ENCODE measurements around the gene KRT82.
"Not testable (repeated sequence)": the region's sequence is repeated elsewhere in the genome, so short reads cannot be mapped to it uniquely, and the experiment has no call there.

KRT82 gene

DNA sequence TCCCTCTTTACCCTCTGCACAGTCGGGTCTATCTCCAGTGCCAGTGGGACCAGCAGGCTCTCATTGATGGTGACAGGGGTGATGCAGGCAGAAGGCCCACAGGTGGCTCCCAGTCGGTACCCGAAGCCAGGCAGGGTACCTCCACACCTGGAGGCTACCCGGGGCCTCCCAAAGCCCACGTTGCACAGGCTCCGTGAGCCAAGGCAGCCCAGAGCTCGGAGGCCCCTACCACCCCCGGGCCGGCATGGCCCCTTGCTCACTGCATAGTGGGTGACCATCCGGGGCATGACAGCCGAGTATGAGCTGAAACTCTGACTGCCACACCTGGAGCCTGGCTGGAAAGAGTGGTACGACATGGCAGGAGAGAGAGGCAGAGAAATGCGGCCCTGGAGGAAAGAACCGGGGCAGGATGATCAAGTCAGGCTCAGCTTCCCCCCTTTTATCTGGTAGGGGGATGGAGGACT, at the start of gene KRT82:
TSS of gene KRT82 (minus strand) at position 414 of the 464 bp plus-strand sequence. CDS start at position 356, 58 bp downstream.
- no peak for DNase-seq (ENCODE audit: low read depth, low spot score)

DNA sequence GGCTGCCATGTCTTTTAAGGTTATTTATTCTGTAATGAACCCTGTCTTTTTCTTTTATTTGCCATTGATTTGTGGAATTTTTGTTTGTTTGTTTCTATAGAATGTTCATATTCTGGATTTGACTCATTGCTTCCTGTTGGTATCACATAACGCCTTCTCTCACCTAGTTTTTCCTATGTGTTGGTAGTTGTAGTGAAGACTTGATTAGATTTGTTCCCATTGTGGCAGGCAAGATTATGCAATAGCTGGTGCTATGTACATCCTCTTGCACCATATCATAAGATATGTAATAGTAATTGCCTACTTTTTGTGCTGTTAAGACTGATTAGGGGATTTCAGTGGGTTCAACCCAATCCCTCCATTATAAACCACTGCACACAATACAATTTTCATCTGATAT, 49.7 kb upstream of the KRT82 start:
- DNase-seq (ENCODE audit: low read depth, low spot score) = no peak

DNA sequence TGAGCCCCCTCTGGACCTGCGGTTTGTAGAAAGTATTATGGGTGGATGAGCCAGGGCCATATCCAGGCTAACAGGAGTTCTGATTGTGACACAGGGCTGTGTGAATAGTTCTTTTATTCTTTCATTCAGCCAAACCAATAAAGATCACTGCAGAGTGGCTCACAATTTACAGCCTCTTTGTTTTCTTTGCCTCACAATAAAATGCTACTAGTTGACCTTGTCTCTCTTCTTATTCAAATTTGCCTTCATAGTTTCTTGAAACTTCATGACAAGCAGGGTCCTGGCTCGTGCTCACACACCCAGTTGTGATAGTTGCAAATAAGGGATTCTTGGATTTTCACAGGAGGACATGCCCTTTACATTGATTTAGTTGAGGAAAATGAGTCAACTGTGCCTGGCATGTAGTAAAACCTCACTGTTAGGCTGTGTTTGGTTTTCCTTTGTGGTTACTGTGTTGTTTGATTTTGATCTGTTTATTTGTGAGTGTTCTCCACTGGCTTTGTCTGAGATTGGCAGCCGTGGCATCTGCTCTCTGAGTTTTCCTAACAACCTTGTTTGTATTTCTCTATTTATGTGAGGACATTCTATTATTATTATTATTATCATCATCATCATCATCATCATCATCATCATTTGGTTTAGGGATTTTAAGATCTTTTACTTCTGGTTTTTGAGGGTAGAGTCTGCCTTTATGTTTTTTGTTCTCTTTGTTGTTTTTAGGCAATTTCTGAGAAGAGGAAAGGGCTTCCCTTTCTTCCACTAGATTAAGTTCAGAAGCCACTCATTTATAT, 48.5 kb upstream of the KRT82 start:
- no peak for DNase-seq (ENCODE audit: low read depth, low spot score)

DNA sequence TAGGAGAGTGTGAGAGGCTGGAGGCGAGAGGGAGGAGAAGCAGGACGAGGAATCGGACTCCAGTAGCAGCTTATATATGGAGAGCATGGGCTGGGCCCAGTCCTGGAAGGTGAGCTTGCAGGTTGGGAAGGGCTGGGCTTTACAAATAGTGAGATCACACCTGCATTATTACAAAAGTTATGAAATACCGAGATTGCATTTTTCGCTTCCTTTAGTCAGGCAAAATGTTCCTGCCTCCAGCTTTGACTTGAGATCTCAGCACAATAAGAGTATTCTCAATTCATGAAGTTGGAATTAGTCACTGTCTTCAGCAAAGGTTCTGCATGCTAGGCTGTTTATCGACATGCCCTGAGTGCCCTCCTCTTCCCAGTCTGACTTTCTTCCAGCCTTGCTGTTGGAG, 46.0 kb upstream of the KRT82 start, which contains the start of gene KRT6B:
TSS of gene KRT6B (minus strand) at position 46 of the 400 bp plus-strand sequence. CDS start 68 bp downstream, outside the sequence.
- no peak for DNase-seq (ENCODE audit: low read depth, low spot score)

DNA sequence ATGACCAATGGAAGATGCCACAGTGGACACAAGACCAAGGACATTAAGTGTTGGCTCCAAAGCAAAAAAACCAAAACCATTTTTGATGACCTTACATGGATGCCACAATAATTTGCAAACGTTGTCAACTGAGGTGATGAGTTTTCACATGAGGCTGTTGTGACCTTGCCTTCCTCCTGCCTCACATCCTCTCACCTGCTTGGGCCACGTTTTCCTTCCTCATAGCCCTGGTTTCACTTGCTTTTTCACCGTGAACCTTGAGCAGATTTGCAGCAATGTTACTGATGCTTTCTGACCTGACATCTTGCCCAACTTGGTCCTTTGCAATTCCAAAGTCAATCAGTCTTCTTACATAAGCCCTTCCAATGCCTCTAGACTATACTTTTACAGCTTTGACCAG, 42.1 kb upstream of the KRT82 start:
- DNase-seq (ENCODE audit: low read depth, low spot score) = no peak

DNA sequence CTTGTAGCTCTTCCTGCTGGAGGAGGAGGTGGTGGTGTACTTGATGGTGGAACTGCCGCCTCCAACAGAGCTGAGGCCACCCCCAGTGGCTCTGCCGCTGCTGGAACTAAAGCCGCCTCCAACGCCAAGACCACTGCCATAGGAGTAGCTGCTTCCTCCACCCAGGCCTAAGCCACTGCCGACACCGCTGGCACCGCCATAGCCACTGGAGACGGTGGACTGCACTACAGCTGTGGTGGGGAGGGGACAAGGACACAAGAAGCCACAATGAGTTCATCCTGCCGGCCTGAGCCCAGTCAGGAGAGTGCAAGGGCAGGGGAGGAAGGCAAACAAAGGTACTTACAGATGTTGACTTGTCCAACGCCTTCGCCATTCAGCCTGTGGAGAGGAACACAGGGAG, 41.1 kb upstream of the KRT82 start:
- DNase-seq (ENCODE audit: low read depth, low spot score) = not testable (repeated sequence)

DNA sequence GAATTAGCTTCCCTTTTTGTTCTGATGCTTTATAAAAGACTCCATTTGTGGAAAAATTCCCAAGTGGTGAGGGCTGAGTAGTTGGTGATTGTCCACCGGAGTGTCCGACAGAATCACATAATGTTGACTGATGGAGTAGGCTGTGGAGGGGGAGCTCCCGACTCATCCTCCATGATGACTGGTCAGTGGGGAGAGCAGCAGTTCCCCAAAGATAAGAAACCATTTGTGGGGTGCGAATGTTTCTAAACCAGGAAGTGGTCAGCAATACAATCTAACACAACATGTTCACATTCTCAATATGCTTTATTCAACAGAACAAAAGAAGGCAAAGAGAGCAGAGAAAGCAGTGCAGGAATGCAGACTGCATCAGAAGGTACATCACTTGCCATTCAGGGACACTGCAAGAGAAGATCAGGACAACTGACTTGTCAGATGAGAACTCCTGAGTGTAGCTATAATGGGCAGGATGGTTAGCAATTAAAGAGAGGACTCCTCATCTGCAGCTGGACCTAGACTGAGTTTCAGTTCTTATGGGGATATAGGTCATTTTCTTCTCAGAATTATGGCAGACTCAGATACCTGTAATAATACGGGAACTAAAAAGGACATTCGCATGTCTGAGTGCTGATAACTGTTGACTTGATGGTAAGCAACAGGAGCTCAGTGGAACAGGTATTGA, 40.4 kb upstream of the KRT82 start:
- DNase-seq (ENCODE audit: low read depth, low spot score) = no peak

DNA sequence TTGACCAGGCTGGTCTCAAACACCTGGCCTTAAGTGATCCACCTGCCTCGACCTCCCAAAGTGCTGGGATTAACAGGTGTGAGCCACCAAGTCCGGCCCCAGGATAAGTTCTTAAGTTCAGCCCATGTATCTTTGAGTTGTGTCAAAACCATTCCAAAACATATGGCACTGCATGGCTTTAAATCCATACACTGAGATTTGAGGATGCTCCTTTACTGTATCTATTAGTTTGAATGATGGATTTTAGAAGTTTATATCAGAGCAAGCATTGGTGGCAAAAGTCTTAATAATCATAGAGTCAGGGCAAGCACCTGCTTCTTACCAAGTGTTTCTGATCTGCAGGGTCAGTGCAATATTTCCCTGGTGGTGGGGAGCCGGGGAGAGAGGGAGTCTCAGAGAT, 39.7 kb upstream of the KRT82 start:
- no peak for DNase-seq (ENCODE audit: low read depth, low spot score)

DNA sequence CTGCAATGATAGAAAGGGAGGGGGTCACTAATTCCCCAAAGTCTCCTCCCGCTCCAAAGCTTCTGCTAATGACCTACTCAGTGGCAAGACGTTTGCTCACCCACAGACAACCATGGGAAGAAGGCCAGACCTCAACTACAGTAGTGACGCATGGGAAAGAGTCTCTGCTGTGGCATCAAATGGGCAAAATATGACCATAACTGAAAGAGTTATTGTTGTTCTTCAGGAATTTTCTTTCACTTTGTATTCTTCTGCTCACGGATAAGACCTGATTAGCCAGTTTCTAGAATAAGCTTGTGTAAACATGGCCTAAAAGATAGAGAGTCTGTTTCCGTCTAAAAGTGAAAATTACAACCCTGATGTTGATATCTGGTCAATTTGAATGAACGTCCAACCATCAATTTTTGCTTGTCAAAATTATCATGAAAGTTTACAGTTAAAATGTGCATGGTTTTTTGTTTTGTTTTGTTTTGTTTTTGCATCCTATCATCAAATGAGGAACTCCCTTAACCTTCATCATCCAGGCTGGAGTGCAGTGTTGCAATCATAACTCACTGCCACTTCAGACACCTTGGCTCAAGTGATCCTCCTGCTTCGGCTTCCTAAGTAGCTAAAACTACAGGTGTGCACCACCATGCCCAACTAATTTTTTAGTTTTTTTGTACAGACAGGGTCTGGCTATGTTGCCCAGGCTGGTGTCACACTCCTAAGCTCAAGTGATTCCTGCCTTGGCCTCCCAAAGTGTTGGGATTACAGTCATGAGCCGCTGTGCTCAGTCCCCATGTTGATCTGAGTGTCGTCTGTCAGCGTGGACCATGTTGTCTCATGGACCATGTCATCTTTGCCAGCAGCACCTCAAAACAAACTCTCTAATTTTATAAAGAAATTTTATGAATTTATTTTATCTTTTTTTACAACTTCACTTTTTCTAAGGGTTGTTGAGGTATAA, 38.8 kb upstream of the KRT82 start:
- no peak for DNase-seq (ENCODE audit: low read depth, low spot score)

DNA sequence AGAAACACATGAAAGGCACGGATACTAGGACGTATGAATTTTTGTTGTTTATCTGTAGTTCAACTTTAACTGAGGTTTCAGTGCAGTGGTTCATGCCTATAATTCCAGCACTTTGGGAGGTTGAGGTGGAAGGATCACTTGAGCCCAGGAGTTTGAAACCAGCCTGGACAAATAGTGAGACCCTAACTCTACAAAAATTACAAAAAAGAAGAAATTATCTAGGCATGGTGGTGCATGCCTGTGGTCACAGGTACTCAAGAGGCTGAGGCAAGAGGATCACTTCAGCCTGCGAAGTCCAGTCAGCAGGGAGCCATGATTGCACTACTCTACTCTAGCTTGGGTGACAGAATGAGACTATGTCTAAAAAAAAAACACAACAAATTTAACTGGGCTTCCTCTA, 37.8 kb upstream of the KRT82 start:
- DNase-seq (ENCODE audit: low read depth, low spot score) = no peak

DNA sequence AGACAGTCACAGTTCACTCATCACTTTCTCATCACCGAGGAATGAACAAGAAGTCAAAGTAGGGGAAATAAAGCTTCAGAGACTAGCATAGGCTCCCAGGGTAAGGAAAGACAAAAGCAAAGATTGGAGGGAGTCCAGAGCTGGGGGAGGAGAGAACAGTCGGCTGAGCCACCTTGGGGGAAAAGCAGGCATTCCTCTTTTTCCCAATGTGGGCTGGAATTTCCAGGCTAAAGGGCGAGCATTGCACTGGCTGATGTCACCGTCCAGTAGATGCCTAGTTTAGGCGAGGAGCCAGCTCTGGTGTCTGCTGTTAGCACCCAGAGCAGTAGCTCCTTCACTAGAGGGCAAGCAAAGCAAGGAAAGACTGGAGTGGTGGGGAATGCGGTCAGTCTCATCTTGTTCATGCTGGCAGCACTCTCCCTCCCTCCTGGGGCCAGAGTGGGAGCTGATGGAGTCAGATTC, 36.5 kb upstream of the KRT82 start:
- DNase-seq (ENCODE audit: low read depth, low spot score) = no peak

DNA sequence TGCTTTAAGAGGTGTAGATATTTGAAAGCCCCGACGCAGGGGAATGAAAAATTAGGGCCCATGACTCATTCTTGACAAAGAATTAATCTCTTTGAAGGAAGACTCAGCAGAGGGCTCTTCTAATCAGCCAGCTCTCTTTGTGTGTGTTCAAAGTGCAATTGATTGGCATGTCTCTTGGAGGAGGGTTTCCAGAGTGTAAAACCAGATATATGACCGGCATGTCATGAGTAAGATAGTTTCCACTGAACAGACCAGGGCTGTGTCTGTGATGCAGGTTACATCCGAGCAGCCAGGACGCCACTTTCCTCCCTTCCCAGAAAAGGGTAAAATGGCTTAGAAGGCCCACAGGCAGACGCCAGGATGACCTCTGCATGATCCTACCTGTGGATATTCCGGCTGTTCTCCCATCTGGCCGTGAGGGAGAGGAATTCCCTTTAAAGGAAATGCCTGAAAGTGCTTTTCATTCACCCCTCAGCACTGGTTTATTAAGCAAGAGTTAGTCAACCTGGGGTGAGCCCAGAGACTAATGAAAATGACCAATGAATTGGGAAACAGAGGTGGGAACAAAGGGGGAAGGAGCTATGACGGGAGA, 35.3 kb upstream of the KRT82 start:
- no peak for DNase-seq (ENCODE audit: low read depth, low spot score)

DNA sequence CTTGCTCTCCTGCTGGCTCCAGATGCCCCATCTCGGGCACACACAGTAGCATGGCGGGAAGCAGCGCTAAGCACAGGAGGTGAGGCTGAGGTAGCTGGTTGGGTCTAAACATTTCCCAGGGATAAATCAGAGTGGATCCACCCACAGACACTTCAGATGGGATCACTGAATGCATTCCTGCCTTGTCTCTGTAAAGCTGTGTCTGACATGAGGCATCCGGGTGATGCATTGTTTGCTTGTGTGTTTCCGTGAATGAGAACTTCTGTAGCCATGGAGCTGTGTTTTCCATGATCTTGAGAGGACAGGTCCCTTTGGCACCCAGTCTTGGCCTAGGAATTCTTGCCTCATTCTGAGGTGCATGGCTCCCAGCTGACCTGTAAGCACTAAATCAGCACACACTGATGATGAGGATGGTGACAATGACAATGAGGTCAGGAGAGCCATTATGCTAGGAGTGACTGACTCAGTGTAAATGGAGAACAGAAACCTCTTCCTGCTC, 34.7 kb upstream of the KRT82 start:
- DNase-seq (ENCODE audit: low read depth, low spot score) = no peak

DNA sequence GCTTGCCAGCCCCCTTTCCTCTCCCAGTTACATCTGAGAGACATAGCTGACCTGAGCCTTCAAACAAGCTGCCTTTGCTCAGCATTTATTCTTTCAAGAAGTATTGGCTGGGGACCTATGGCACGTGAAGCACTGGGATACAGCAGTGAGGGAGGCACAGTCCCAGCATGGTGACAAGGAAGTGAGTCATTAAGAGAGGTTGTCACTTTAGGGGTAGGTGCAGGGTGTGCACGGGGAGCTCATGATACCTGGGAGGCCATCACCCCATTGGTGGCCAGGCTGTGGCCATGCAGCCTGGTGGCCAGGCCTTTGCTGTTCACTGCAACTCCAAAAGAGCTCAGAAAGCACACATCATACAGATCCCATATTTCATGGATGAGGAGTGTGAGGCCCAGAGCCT, 33.7 kb upstream of the KRT82 start:
- no peak for DNase-seq (ENCODE audit: low read depth, low spot score)

DNA sequence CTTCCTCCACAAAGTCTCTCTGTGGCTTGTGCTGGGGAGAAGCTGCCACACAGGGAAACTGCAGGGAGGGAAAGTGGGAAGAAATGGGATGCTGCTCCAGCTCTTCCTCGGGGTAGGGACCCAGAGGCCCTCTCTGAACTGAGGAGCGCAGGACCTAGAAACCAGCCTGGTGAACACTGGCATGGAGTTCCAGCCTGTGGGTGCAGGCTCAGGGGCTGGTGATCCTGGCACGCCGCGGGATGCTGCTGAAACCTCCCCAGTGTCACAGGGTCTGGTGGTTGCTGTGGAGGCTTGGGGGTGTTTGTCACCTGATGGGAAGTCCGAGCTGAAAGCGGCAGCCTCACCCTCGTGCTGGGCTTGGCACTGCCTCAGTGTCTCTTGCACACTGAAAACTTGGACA, 33.3 kb upstream of the KRT82 start:
- no peak for DNase-seq (ENCODE audit: low read depth, low spot score)

DNA sequence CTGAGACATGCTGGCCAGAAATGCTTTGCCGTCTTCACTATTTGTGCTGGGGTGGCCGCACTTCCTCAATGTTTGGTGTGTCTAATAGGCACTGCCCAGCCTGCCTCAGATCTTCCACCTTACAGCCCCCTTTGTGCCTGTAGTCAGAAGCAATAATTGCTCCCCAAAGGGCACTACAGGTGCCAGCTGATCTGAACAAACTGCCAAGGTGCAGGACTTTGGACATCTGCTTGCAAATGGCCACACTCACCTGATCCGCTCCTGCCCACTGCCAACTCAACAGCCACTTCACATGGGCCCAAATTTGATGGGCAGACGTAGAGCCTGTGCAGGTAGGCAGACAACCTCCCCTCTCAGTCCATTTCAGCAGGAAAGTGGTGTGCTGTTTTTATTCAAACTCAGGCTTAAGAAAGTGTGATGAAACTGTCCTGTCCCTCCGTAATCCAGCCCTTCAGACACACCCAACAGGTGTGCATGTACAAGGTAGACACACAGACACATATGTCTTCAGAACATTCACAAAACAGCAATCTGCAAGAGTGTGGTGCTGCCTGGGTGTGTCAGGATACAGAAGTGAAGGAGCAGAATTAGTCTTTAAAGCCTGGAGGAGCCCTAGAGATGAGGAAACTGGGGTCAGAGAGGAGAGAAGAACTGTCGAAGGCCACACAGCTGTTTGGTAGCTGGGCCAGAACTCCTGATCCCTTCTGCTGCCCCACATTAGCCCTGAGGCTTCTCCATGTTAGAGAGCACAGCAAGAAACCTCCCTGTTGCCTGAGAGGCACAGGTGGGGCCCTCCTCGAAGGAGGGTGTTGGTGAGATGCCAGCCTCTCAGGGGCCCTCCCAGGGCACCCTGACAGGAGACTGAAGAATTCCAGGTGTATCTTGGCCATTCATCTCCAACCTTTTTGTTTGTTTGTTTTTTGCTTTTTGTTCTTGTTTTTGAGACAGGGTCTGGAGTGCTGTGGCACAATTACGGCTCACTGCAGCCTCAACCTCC, 32.5 kb upstream of the KRT82 start:
- DNase-seq (ENCODE audit: low read depth, low spot score) = no peak

DNA sequence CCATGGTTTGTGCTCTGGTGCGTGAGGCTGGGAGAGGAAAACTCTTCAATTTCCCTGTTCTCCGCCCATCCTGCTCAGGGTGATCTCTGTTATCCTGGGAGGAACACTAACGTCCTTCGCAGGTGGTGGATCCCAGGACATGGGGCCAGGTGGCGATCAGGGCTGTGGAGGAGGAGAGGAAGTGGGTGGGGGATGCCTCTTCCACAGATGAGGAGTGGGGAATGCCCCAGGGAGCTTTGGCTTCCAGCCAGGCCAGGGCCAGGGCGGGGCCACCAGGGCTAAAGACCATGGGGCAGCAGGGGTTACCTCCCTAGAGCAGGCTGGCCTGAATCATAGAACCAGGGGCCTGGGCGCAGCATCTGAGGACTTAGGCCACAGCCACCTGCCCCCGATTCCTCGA, 31.4 kb upstream of the KRT82 start:
- DNase-seq (ENCODE audit: low read depth, low spot score) = no peak

DNA sequence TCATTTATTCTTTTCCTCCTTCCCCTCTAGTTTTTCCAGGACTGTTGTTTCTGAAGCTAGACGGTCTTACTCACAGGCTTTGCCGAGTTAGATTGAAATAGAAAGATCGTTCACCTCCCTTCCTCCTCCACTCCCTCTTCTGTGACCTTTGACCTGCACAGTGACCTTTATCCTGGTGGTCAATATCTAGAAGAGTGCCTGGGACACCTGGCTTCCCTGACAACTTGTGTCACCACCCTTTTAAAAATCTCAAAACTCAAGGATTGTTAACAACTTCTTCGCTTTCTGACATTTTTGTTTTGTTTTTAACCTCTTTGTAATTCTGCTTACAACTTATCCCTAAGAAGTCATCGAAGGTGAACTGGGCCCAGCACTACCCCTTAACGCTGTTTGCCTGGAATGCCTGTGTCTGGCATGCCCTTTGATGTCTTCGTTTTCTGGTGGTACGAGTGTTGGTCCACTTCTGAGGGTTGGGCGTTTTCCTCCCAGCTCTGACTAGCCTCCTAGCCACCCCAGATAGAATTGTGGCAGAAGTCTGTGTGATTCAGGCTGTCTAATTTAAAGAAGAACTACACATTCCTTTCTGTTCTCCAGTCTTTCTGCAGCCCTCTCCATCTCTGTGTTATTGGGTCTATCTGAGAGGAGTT, 30.8 kb upstream of the KRT82 start:
- DNase-seq (ENCODE audit: low read depth, low spot score) = no peak
